ENCODE measurements around the gene PKD2L1. TPM values are rescaled to one million over a fixed set of nuclear protein-coding genes. Genes with fewer than 3 reads are reported as not detected.

PKD2L1 gene
- total and polyA plus RNA-seq, 2 of the 8 experiments (the other 6 are each of a cell fraction or from before 2014, with no cell fraction given) = 0.20 to 0.33 TPM

- TF ChIP-seq, protein P1, sequence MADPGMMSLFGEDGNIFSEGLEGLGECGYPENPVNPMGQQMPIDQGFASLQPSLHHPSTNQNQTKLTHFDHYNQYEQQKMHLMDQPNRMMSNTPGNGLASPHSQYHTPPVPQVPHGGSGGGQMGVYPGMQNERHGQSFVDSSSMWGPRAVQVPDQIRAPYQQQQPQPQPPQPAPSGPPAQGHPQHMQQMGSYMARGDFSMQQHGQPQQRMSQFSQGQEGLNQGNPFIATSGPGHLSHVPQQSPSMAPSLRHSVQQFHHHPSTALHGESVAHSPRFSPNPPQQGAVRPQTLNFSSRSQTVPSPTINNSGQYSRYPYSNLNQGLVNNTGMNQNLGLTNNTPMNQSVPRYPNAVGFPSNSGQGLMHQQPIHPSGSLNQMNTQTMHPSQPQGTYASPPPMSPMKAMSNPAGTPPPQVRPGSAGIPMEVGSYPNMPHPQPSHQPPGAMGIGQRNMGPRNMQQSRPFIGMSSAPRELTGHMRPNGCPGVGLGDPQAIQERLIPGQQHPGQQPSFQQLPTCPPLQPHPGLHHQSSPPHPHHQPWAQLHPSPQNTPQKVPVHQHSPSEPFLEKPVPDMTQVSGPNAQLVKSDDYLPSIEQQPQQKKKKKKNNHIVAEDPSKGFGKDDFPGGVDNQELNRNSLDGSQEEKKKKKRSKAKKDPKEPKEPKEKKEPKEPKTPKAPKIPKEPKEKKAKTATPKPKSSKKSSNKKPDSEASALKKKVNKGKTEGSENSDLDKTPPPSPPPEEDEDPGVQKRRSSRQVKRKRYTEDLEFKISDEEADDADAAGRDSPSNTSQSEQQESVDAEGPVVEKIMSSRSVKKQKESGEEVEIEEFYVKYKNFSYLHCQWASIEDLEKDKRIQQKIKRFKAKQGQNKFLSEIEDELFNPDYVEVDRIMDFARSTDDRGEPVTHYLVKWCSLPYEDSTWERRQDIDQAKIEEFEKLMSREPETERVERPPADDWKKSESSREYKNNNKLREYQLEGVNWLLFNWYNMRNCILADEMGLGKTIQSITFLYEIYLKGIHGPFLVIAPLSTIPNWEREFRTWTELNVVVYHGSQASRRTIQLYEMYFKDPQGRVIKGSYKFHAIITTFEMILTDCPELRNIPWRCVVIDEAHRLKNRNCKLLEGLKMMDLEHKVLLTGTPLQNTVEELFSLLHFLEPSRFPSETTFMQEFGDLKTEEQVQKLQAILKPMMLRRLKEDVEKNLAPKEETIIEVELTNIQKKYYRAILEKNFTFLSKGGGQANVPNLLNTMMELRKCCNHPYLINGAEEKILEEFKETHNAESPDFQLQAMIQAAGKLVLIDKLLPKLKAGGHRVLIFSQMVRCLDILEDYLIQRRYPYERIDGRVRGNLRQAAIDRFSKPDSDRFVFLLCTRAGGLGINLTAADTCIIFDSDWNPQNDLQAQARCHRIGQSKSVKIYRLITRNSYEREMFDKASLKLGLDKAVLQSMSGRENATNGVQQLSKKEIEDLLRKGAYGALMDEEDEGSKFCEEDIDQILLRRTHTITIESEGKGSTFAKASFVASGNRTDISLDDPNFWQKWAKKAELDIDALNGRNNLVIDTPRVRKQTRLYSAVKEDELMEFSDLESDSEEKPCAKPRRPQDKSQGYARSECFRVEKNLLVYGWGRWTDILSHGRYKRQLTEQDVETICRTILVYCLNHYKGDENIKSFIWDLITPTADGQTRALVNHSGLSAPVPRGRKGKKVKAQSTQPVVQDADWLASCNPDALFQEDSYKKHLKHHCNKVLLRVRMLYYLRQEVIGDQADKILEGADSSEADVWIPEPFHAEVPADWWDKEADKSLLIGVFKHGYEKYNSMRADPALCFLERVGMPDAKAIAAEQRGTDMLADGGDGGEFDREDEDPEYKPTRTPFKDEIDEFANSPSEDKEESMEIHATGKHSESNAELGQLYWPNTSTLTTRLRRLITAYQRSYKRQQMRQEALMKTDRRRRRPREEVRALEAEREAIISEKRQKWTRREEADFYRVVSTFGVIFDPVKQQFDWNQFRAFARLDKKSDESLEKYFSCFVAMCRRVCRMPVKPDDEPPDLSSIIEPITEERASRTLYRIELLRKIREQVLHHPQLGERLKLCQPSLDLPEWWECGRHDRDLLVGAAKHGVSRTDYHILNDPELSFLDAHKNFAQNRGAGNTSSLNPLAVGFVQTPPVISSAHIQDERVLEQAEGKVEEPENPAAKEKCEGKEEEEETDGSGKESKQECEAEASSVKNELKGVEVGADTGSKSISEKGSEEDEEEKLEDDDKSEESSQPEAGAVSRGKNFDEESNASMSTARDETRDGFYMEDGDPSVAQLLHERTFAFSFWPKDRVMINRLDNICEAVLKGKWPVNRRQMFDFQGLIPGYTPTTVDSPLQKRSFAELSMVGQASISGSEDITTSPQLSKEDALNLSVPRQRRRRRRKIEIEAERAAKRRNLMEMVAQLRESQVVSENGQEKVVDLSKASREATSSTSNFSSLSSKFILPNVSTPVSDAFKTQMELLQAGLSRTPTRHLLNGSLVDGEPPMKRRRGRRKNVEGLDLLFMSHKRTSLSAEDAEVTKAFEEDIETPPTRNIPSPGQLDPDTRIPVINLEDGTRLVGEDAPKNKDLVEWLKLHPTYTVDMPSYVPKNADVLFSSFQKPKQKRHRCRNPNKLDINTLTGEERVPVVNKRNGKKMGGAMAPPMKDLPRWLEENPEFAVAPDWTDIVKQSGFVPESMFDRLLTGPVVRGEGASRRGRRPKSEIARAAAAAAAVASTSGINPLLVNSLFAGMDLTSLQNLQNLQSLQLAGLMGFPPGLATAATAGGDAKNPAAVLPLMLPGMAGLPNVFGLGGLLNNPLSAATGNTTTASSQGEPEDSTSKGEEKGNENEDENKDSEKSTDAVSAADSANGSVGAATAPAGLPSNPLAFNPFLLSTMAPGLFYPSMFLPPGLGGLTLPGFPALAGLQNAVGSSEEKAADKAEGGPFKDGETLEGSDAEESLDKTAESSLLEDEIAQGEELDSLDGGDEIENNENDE (IDR thresholded peaks at IDR 0.05; ENCODE audit: insufficient replicate concordance, low read length) = no peak
- TF ChIP-seq FOSL1 (IDR thresholded peaks at IDR 0.05; ENCODE audit: insufficient read depth, low read depth, low read length) = no peak
Observed at GRCh38 chr10:100291356-100291755, 38.7 kb downstream of the PKD2L1 start (continued).

All from H1 (cell line).